ENCODE results near the gene ROPN1L. TPM values are rescaled to one million over a fixed set of nuclear protein-coding genes. Genes with fewer than 3 reads are reported as not detected.
"Not testable (repeated sequence)": the region's sequence is repeated elsewhere in the genome, so short reads cannot be mapped to it uniquely, and the experiment has no call there.

Gene ROPN1L
- total RNA-seq, 1 experiment from 2014 or later: 3.6 TPM

DNA sequence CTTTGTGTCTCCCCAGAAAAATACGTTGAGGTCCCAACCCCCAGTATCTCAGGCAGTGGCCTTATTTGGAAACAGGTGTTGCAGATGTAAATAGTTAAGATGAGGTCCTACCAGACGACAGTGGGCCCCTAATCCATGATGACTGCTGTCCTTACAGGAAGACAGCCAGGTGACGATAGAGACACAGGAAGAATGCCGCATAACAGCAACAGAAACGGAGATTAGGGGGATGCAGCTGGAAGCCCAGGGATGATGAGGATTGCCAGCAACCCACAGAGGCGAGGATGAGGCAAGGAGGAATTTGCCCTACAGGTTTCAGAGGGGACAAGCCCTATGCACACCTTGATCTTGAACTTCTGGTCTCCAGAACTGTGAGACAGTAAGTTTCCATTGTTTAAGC is 46.5 kb downstream of the ROPN1L start:
- in situ Hi-C loops (cut with HindIII; ENCODE audit: low pct_unique_long_range_greater_than_20kb, low sequenced_read_pairs): no loop called here

DNA sequence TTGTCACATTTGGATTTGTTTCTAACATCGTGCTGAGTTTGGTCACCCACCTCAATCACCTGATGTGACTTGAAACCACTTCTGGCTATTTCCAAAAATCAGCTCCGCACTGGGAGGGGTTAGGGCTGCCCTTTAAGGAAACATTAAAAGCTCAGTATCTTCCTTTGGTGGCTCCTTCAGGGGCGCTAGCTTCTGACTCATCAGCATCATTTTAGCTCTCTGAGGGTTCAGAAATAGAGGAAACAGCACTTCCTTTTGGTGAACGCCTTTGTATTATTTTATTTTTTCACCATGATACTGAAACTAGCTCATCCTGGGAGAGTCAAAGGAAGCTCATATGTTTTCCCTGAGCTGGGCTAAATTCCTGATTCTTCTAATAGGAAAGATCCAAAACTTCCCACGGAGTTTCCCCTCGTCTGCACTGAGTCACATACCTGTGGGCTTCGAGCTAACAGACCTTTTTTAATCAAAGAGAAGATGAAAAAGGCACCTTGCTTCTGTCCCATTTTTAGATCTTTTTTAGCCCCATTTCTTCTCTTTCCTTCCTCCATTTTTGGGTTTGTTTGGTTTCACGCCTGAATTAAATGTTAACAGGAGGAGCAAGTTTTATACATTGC is 48.2 kb downstream of the ROPN1L start:
- DNase-seq (ENCODE audit: low read depth): no peak
- in situ Hi-C loops (cut with HindIII; ENCODE audit: low pct_unique_long_range_greater_than_20kb, low sequenced_read_pairs): no loop called here

More for the DNA sequence above, 46.5 kb downstream of the ROPN1L start:
- no peak for DNase-seq (ENCODE audit: low read depth)

DNA sequence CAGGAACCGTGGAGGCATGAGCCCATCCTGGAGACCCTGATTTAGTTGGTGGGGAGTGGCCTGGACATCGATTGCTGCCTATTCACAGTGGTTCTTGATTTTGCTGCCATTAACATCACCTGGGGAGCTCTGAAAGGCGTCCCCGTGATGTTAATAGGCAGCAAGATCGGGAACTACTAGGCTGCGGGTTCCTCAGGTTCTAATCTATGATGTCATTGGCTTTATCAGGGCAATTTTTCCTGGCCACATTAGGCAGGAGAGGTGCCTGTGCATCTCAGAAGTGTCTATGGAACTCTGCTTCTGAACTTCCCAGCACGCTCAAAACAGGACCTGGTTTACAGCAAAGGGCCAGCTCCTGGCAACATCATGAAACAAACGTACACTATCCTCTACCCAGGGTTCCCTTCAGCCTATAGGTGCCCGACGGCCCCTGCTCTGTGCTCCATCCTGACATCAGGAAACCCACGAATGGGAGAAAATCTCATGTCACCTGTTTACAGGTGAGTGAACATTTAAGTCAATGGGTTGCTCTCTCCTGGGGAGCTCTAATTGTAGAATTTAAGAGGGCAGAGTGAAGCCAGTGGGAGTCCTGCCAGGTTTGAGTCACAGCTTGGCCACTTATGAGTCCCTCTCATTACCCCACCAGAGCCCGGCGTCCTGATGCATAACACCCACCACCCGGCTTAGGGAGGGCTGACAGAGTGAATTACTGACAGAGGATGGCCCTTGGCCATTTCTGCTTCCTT is 49.4 kb downstream of the ROPN1L start:
- in situ Hi-C loops (cut with HindIII; ENCODE audit: low pct_unique_long_range_greater_than_20kb, low sequenced_read_pairs): no loop called here

DNA sequence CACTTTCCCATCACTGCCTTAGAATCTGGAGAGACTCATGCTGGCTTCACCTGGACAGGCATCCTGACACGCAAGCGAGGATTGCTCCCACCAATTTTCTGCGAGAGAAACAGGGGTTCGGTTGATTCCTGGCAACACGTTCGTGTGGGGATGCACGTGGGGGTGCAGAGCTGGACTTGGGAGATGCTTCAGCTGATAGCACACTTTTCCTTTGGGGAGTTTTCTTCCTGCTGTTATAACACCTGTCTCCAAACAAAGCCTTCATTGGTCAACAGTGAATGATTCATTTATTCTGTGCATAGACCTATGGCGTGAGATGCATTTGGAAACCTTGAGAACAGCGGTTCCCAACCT is 50.0 kb downstream of the ROPN1L start:
- in situ Hi-C loops (cut with HindIII; ENCODE audit: low pct_unique_long_range_greater_than_20kb, low sequenced_read_pairs): no loop called here
- no peak for DNase-seq (ENCODE audit: low read depth)

More for the DNA sequence above, 49.4 kb downstream of the ROPN1L start:
- DNase-seq (ENCODE audit: low read depth): no peak

DNA sequence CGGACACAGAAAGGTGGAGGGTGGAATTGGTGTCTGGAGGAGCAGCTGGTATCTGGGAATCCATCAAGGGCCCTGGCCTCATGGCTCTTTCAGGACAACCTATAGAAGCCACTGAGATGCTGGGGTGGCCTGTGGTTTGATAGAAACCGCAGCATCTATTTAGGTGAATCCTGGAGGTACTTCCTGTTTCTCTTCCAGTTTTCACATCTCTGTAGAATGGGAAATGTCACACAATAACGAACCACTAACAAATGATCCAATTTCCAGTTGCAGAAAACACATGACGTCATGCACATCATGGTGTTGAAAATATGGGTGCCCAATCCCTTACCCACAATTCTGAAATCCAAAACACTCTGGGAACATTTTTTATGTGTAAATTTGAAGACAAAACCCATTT is 52.2 kb downstream of the ROPN1L start:
- in situ Hi-C loops (cut with HindIII; ENCODE audit: low pct_unique_long_range_greater_than_20kb, low sequenced_read_pairs): no loop called here
- DNase-seq (ENCODE audit: low read depth): no peak

DNA sequence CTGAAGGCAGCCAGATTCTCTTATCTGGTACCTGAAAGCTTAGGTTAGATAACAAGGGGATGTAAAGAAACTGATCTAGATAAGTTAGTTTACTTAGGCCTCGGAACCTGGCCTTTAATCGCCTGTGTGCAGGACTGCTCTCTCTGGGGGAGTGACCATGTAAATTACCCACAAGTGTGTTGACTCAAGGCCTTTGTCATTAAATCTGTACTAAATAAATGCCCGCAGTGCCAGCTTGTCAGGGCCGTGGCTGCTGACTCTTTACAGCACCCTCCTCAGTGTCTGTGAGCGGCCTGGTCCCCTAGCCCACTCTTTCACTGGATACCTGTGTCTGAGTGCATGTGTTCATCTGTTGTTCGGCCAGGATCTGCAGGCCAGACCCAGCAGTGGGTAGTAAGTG is 52.8 kb downstream of the ROPN1L start:
- in situ Hi-C loops (cut with HindIII; ENCODE audit: low pct_unique_long_range_greater_than_20kb, low sequenced_read_pairs); DNase-seq (ENCODE audit: low read depth): not testable (repeated sequence)

DNA sequence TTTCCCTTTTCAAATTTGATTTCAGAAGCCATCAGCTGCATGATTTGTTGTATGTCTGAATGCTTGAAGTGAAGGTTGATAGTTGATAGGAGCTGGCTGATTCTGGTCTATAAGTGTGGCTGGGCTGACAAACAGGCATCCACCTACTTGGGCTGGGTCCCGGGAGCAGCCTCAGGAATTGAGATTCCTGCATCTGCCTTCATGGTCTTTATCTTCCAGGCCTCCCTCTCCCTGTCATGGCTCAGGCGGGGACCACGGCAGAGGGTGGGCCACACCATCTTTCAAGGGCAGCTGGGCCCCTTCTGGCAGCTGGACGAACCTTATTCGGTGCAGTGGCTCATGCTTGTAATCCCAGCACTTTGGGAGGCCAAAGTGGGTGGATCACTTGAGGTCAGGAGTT is 55.9 kb downstream of the ROPN1L start:
- in situ Hi-C loops (cut with HindIII; ENCODE audit: low pct_unique_long_range_greater_than_20kb, low sequenced_read_pairs): no loop called here

DNA sequence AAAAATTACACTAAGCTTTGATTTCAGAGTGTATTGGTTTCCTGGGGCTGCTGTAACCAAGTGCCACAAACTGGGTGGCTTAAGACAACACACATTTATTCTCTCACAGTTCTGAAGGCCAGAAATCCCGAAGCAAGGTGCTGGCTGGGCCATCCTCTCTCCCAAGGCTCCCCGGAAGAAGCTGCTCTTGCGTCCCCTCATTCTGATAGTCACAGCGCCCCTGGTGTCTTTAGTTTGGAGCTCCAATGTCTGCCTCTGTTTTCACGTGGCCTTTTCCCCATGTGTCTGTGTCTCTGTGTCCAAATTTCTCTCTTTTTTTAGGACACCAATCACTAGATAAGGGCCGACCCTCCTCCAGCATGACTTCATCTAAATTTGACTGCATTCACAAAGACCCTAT is 56.7 kb downstream of the ROPN1L start:
- DNase-seq (ENCODE audit: low read depth): no peak

More for the DNA sequence above, 55.9 kb downstream of the ROPN1L start:
- DNase-seq (ENCODE audit: low read depth): no peak

DNA sequence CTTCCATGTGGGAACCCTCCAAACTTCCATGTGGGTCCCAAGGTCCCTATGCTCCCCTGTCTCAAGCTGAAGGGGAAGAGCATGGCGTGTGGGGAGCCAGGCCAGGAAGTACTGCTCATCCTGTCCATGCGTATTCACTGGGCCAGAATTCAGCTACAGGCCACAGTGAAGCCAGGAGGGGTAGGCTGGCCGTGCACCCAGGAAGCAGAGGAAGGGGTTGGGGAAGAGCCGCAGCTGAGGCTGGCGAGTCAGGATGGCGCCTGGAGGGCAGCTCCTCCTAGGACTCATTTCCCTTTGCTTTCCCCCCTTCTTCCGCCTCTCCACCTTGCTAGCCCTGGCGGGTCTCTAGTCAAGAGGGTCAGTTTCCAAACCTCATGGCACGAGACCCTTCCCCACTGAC is 57.4 kb downstream of the ROPN1L start:
- no peak for DNase-seq (ENCODE audit: low read depth)

More for the DNA sequence above, 56.7 kb downstream of the ROPN1L start:
- in situ Hi-C loops (cut with HindIII; ENCODE audit: low pct_unique_long_range_greater_than_20kb, low sequenced_read_pairs): no loop called here

DNA sequence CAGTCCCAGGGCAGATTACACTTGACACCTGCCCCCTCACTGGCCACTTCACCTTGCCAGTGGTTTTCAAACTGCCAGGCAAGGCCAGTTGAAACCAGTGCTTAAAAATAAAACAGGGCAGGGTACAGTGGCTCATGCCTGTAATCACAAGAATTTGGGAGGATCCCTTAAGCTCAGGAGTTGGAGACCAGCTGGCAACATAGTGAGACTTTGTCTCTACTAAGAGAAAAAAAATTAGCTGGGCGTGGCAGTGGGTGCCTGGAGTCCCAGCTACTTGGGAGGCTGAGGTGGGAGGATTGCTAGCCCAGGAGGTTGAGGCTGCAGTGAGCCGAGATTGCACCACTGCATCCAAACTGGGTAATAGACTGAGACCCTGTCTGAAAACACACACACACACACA is 58.1 kb downstream of the ROPN1L start:
- in situ Hi-C loops (cut with HindIII; ENCODE audit: low pct_unique_long_range_greater_than_20kb, low sequenced_read_pairs): no loop called here
- no peak for DNase-seq (ENCODE audit: low read depth)

More for the DNA sequence above, 57.4 kb downstream of the ROPN1L start:
- in situ Hi-C loops (cut with HindIII; ENCODE audit: low pct_unique_long_range_greater_than_20kb, low sequenced_read_pairs): no loop called here

DNA sequence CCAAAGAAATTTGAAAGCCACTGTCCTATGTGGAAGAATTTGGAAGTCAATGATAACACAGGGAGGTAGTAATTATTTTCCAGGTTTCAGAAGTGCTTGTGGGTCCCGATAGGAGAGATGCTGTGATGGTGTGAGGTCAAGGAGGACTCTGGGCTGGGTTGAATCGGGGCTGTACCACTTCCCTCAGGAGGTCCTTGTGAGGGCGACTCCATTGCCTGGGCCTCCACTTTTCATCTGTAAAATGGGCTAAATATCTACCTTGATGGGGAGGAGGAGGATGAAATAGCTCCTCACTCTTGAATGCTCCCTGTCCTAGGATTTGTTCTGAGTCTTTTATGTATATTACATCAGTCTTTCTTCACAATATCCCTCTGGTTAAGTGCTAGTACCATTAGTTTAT is 59.0 kb downstream of the ROPN1L start:
- in situ Hi-C loops (cut with HindIII; ENCODE audit: low pct_unique_long_range_greater_than_20kb, low sequenced_read_pairs): no loop called here
- DNase-seq (ENCODE audit: low read depth): no peak

DNA sequence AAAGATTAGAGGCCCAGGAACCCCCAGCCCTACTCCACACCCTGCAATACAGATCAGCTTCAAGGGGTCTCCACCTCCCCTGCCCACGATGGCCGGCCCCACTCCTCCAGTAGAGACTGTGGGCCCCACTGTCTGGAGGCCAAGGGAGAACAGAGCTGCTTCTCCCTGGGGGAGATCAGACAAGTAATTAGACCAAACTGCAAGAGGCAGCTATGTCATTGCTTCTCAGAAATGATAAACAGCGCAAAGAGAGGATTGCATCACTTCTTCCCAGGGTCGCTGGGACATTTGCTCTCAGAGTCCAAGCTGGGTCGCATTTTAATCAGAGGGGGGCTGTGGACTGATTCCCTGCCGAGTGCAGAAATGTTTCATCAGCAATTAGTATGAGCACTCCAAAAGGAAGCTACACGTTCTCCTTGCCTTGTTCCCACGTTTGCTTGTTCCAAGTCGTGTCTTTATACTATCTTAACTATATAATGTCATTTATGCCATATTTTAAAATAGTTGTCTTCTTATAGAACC is 59.9 kb downstream of the ROPN1L start:
- DNase-seq (ENCODE audit: low read depth): no peak
- in situ Hi-C loops (cut with HindIII; ENCODE audit: low pct_unique_long_range_greater_than_20kb, low sequenced_read_pairs): no loop called here

DNA sequence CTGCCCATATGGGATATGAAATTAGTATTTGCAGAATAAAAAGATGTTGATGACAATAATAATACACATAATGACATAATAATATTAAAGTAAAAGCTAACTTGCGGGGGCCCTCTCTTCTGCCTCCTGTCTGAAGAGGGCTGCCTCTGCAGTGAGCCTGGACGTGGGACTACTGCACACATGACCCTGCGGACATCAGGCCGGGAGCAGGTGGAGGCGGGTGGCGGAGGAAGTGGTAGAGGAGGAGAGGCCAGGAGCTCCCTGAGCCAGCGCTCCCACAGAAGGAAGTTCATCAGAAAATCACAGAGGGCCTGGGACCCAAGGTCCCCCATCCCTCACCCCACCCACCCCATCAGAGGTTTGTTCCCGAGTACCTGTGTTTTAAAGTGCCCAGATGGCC is 60.5 kb downstream of the ROPN1L start:
- in situ Hi-C loops (cut with HindIII; ENCODE audit: low pct_unique_long_range_greater_than_20kb, low sequenced_read_pairs): no loop called here
- DNase-seq (ENCODE audit: low read depth): no peak

DNA sequence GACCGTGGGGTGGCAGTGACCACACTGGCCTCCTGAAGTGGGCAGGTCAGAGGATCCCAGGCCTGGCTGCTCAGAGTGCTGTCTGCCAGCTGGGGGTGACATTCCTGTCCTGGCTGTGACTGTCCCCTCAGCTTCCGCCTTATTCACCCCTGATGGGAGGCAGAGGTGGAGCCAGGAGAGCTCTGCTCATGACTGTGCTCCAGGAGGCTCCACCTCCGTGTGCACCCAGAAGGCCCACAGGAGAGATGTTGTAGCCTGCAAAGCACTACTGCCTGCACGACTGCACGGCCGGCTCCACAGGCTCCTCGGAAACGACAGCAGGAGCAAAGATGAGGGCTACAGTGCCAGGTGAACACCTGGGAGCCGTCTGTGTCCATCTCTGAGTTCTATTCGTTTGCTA is 60.9 kb downstream of the ROPN1L start:
- in situ Hi-C loops (cut with HindIII; ENCODE audit: low pct_unique_long_range_greater_than_20kb, low sequenced_read_pairs): no loop called here
- peak; percentile 79 for DNase-seq (ENCODE audit: low read depth)

DNA sequence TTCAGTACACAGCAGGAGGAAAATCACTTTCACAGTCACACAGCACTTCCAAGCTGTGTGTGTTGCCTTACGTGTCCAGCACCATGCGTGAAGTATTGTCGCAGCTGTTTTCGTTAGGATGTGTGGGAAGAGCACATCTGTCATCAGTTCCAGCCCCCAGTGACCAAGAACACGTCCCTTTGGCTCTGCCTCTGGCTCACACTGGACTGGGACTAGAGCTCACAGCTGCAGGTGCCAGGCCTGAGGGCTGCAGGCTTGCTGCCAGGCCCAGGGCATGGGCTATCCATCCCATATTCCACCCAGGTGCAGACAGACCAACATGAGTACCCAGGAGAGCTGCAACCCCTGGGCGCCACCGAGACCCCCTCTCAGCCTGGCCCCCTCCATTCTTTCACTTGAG is 61.6 kb downstream of the ROPN1L start:
- in situ Hi-C loops (cut with HindIII; ENCODE audit: low pct_unique_long_range_greater_than_20kb, low sequenced_read_pairs): no loop called here
- no peak for DNase-seq (ENCODE audit: low read depth)

DNA sequence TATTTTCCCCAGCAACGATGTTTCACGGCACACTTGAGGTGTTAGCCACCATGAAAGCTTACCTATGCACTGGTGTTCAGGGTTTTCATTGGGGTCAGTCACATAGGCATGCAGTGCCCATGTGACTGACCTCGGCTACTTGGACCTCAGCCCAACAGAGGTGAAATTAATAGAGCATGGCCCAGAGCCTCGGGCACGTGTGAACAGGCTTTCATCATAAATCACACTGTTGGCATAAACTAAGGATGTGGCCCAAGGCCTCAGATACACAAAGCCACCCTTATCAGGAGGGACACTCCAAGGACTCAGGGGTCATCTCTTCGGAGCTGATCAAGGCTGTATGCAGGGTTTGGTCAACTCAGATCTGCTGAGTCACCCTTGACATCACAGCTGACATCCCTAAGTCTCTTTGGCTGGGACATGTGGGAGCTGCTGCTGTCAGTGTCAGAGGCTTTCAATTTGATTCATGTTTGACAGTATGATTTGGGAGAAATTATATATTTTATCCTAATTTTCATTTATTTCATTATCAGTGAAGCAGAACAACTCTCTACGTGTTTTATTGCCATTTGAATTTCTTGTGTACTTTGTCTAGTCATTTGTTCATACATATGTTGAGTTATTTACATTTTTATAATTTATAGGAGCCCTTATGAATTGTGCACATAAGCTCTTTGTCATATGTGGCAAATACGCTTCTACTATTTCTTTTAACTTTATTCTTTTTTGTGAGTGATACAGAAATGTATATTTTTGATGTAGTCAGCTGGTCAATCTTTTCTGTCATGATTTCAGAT is 62.5 kb downstream of the ROPN1L start:
- DNase-seq (ENCODE audit: low read depth): peak; percentile 80
- in situ Hi-C loops (cut with HindIII; ENCODE audit: low pct_unique_long_range_greater_than_20kb, low sequenced_read_pairs): no loop called here

DNA sequence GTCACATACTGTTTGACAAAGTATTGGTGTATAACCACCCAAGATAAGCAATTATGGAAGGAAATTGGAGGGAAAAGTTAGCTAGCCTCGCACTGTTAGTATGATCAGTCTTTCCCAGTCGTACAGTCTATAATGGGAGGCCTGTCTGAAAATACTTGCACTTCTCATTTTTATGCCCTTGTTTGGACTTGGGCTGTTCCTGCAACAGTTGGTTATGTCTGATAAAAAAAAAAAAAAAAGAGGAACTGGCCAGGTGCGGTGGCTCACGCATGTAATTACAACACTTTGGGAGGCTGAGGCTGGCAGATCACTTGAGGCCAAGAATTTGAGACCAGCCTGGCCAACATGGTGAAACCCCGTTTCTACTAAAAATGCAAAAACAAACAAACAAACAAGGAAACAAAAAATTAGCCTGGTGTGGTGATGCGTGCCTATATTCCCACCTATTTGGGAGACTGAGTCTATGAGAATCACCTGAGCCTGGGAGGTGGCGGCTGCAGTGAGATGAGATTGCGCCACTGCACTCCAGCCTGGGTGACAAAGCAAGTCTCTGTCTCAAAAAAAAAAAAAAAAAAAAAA is 63.9 kb downstream of the ROPN1L start:
- in situ Hi-C loops (cut with HindIII; ENCODE audit: low pct_unique_long_range_greater_than_20kb, low sequenced_read_pairs): no loop called here

DNA sequence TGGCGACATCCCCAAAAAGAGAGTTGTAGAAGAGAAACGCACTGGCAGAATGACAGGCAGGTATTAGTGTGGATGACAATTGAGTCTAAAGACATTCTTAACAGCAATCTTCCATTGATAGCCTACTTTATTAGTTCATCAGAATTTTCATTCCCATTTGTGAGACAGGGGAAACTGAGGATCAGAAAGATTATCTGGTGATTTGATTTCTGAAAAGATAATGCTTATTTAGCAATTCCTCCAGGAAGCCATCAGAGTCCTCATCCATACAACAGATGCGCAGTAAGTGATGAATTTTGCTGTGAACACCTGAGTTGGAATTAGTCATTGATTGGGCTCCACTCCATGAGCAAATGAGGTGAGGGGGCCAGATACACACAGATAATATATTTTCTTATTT is 64.9 kb downstream of the ROPN1L start:
- no peak for DNase-seq (ENCODE audit: low read depth)
- in situ Hi-C loops (cut with HindIII; ENCODE audit: low pct_unique_long_range_greater_than_20kb, low sequenced_read_pairs): no loop called here

More for the DNA sequence above, 63.9 kb downstream of the ROPN1L start:
- DNase-seq (ENCODE audit: low read depth): no peak

Data from Caki2 (cell line).